ENCODE data around the gene PRKAG3.
"Not testable (repeated sequence)": the region's sequence is repeated elsewhere in the genome, so short reads cannot be mapped to it uniquely, and the experiment has no call there.

PRKAG3 gene

DNA sequence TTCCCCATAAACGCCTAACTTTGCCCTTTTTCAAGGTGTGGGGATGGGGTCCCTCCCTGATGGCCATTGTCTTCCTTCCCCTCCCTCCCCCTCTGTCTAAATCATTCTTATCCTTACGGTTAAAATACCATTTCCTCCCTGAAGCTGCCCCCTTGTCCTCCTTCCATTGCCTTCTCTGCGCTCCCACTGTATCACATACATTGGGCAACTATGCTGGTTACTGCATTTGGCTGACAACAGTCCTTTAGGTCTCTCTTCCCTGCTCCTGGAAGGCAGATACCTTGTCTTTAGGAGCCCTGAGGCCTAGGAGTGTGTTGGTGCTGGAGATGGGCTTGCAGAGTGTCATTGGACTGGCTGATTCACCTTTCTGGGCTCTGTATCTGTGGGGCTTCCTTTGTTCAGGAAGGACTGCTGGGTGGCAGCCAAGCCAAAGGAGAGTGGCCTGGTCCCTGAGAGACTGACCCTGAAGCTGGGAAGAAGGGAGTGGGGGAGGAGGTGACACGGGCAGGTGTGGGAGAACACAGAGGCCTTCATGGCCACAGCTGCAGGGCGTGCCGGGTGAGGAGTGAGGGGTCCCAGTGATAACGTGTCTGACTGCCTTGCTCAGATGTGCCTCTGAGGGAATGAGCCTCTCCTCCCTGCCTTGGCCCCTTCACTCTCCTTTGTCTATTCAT lies 30.2 kb upstream of the PRKAG3 start:
- no peak for DNase-seq

DNA sequence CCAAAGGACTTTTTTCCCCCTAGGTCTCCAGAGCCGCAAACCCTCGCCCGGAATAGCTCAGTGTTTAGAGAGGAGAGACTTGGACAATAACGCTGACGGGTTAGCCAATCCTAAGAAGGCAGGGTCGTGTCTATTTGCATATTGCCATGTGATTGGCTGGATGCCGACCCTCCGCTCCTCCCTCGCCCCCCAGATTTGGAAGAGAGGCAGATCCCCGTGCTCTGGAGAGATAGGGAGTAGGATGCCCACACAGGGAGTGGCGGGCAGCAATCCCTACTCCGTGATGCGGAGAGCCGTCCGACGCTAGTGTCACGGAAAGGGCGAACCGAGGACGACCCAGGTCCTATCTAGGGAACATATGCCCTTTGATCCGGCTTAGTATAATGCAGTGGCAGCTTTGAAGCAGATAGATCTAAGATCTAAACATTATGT lies 29.4 kb upstream of the PRKAG3 start:
- peak; percentile 25 for DNase-seq

DNA sequence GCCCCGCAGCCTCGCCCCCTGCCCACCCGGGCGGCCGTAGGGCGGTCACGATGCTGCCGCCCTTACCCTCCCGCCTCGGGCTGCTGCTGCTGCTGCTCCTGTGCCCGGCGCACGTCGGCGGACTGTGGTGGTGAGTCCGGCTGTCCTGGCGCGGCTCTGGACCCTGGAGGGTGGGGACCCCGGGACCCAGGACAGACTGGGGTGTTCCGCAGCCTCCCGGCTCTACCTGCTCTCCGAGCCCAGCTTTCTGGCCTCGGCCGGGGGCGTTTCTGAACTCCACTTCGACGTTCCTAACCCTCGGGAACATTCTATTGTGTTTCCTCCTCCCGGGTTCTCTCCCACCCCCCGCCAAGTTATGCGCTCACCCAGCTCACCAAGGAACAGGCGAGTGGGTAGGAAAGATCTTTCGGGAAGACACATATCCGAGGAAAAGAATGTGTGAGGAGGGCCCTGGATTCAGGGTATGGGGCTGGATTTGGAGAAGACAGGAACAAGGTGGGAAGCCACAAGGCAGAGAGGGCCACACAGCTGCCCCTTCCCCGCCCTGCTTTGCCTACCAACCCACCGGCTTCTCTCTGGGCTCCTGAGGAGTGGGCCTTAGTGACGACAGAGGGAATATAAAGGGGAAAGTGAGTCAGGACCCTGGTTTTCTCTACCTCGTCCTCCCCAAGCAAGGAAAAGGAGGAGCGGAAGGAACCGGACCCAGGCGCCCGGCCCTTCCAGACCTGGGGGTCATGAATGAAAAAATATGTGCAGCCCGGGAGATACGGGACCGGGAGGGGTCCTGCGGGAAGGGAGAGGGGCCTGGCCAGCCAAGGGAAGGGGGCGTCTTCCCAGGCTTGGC lies 28.6 kb upstream of the PRKAG3 start:
- no peak for DNase-seq

DNA sequence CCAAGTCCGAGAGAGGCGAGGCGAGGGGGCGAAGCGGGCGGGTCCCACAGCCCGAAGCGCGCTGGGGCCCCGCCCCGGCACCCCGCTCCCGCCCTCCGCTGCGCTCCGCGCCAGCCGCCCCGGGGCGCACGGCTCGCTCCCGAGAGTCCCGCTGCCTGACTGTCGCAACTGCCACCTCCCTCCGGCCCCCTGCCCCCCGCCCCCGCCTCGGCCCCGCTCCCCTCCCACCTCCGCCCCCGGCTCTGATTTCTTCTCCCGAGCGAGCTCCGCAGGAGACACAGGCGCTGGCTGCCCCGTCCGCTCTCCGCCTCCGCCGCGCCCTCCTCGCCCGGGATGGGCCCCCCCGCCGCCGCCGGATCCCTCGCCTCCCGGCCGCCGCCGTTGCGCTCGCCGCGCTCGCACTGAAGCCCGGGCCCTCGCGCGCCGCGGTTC lies 28.0 kb upstream of the PRKAG3 start, which contains the start of gene WNT6:
Gene WNT6 (plus strand): TSS at position 250 of the 432 bp plus-strand sequence. CDS start 233 bp downstream, outside the sequence.
- no peak for DNase-seq

DNA sequence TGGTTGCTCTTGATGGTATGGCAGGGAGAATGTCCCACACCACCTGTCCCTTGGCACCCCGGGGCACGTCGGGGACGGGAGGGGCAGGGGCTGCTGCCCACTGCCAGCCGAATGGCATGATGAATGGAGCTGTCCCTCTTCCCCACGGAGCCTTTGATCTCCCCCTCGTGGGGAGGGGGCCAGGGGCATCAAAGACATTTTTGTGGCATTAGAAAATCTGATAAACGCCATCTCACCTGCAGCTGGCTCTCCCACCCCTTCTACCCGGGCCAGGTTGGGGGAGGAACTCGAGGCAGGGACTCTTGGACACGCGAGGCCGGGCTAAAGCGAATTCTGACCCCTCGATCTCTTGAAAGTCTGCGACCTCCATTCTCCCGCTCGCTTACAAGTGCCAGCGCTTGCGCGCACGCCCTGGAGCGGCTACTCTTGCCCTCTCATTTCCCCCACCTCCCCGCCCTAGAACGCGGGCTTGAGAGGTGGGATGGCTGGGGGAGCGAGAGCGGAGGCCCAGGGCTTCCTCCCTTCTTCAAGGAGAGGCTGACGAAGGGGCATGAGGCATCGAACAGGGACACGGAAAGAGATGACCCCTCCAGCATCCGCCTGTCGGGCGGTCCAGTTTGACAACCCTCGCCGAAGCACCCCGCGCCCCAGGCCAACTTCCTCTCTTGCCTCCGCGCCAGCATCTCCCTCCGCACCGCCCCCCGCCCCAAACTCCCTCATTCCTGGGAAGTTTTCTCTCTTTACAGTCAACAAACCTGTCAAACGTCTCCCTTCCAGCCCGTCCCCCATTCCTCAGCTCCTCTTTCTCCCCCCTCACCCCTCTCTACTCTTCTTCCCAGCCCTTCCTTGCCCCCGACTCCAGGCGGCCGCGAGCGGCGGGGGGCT lies 27.3 kb upstream of the PRKAG3 start:
- no peak for DNase-seq

DNA sequence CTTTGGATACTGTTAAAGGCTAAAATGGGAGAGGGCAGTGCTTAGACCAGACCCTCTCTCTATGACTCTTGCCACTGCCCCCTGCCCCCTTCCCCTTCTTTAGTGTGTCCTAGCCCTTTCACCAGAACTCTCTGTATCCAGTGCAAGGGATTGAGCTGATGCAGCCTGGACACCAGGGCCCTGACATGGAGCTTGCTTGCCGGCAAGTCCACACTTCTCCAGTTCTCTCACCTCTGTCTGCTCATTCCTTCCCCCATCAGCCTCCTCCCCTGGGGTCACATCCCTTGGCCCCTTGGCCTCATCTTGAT lies 26.5 kb upstream of the PRKAG3 start:
- no peak for DNase-seq

DNA sequence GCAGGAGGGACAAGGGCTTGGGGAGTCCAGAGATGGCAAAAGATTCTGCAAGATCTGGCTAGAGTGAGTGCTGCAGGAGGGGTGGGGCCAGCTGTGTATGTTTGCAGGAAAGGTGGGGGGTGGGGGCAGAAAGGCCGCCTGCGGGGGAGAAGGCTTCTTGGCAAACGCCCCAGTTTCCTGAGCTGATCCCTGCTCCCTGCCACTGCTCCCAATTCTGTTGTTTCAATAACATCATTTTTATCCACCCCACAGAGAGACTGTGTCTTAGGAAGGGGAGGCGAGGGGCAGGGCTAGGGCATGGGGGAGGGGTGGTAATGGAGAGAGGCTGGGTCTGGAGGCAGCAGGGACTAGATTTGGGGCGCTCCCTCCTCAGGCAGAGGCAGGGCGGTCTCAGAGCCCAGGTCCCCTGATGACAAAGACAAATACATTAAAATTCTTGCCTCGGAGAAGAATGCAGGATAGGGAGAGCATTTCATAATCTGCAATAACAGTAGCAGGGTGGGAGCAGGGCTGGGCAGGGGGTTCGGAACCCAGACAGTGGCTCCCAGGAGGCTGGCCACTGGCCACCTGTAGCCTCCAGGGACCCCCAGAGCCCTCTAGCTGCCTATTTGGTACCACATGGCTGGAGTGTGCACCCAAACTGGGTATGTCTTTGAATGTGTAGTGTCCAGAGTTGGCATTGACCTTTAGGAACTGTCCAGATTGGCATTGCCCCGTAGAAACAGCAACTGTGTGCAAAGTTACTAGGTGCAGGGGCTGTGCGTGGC lies 26.0 kb upstream of the PRKAG3 start:
- DNase-seq = no peak

DNA sequence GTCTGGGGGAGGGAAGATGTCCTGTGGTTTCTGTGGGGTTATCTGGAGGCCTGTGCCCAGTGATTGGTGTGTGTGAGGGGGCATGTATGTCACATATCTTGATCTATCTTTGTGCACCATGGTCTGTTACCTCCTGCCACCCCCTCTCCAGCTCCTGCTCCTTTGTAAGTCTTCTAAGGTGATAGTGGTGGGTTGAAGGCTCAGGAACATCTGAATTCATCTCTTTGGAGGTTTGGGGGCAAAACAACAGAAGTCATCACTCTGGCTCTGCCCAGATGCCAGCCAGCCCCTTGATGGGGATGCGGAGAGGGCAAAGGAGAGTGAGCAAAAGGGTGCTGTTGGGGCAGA lies 25.3 kb upstream of the PRKAG3 start:
- DNase-seq = no peak

DNA sequence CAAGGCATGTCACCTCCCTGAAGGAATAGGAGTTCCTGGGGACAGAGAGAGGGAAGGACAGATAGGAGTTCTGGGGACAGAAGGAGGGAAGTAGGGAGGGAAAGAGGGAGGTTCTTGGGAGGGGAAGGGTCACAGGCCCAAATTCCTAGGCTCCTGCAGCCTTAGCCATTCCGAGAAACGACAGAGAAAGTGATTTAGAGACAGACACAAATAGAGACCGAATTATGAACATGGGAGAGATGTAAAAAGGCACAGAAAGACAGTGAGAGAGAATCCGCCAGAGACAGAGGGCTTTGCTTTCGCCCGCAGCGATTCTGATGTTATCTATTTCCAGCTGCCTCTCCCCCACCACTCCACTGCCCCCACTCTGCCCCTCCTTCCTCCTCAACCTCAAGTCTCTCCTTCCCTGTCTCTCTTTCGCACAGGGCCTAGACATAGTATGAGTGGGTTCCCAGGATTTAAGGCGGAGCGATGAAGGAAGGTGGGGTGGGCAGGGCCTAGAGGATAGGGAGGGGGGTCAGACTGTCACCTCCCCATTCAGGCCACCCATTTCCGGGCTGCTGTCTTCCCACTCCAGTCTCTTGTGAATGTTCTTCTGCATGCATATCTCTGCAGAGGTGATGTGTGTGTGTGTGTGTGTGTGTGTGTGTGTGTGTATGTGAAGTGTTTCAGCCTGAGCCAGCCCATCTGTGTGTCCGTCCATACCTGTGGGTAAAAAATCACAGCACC lies 24.7 kb upstream of the PRKAG3 start:
- no peak for DNase-seq

DNA sequence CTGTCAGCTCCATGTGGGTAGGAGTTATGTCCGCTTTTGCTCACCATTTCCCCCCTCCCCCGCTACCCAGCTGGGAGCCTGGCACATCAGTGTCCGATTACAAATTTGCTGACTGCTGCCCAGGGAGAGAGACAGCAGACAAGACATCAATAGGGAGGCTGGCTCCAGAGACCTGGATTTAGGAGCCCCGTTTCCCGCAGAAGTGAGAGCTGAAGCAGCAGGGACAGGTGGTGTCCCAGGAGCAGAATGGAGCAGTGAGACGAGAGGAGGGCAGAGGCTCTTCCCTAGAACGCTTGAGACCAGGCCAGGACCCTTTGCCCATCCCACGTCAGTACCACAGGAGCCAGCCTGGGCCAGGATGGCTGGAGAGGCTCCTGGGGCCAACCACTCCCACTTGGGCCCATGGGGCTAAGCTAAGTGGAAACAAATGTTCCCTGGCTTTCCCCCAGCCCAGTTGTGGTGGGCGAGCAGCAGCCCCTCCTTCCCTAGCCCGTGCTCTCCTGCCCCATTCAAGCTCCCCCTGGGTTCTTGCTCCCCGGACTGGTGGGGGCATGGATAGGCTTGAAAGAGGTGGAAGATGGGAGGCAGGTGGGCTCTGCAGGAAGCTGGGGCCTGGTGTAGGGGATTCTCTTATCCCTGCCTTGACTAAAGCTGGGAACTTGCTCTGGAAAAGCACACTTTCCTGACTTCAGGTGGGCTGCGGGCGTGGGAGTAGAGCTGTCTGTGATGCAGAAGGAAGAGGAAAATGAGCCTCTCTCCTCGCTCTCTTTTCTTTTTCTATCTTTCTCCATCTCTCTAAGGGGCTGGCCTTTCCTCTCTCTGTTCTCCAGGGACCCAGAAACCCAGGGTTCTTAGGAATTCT lies 23.9 kb upstream of the PRKAG3 start:
- no peak for DNase-seq

DNA sequence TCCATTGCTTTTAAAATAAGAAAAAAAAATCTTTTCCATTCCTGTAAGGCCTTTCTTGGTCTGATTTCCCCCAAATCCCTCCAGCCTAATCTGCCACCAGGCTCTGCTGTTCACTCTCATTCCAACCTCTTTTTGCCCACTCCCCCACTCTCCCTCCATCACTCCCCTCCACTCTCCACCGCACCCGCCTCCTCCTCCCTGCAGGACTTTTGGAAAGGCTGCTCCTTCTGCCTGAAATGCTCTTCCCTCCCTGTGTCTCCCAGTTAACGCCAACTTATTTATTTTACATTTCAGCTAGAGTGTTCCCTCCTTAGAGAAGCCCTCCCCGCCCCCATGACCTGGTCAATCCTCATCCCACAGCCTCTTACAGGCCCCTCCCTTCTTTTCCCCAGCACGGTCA lies 23.3 kb upstream of the PRKAG3 start:
- DNase-seq = no peak

DNA sequence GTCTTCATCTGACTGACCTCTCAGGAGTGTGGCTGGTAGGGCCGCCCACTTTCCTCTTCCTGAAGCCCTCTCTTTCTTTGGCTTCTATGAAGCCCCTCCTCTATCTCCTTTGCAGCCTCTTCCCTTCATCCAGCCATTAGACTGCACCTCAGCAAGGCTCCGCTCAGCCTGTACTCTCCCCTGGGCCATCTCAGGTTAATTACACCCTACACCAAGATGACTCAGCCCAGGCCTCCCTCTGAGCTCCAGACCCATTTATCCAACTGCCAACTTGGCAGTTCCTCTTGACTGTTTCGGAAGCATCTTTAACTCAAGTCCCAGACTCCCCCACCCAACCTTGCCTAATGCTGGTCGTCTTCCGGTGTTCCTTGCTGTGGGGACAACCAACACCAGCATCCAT lies 22.2 kb upstream of the PRKAG3 start:
- no peak for DNase-seq

DNA sequence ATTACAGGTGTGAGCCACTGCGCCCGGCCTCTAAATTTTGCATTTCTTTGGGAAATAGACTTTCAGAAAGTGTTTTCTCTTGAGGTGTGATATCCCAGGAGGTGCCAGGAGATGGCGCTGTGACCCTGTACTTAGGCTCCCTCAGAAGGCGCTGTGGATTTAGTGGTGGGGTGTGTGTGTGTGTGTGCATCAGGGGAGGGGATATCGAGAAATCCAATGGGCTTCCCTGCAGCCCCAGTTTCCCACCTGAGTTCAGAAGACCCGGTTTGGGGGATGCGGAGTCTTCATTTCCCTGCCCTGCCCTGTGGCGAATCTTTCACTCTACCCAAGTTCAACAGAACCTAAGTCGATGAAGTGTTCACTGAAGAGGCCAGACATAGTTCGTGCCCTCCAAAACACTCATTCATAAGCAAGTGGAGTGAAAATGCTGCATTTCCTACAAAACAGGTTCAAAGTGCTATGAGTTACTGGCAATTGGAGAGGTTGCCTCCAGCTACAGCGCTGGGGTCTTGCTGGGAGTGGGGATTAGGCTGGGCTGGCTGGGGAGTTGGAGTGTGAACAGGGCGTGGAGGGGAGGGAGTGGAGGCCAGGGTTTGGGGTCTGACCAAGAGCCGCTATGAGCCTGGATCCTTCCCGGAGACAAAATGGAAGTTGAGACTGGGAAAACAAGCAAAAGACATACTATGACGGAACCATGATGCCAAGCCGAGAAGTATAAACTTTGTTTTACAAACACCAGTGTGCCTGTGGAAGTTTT lies 21.5 kb upstream of the PRKAG3 start:
- no peak for DNase-seq

DNA sequence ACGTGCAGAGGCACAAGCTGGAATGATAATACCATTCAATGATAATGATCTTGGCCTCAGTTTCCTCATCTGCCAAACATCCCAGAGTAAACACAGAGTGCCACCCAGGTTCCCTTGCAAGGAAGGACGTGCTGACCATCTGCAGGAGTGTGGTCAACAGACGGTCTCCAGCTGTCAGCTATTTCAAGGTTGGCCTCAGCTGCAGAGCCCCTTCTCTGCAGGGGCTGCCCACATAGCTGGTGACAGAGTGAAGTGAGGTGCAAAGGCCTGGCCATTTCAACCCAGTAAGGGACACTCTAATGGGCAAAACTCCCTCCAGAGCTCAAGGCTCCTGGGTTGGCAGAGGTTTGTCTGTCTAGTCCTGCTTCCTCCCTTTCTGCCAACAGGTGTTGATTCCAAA lies 19.7 kb upstream of the PRKAG3 start:
- no peak for DNase-seq

DNA sequence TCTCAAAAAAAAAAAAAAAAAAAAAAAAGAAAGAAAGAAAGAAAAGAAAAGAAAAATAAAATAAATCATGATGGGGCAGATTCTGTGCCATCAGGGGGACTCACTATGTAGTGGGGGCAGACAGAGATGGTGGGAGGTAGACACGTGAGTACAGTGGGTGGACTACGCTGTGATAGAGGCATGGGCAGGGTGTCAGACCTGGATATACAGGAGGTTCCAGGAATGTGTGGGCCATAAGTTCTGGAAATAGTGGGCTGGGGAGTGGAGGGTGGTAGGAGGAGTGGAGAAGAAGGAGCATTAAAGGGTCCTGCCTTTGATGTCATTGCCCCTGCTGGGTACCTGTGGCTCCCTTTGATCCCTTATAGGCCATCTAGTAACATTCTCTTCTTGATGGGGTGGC lies 19.2 kb upstream of the PRKAG3 start:
- no peak for DNase-seq

DNA sequence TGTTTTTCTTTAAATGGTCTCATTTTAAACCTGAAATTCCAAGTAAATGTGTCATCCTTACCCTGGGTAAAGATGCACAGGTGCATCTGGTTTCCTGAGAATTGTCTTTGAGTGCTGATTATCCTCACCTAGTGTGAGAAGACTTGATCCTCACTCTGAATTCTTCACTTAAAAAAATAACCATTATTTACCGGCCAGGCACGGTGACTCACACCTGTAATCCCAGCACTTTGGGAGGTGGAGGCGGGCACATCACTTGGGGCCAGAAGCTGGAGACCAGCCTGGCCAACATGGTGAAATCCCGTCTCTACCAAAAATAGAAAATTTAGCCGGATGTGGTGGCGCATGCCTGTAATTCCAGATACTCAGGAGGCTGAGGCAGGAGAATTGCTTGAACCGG lies 18.1 kb upstream of the PRKAG3 start:
- DNase-seq = no peak

DNA sequence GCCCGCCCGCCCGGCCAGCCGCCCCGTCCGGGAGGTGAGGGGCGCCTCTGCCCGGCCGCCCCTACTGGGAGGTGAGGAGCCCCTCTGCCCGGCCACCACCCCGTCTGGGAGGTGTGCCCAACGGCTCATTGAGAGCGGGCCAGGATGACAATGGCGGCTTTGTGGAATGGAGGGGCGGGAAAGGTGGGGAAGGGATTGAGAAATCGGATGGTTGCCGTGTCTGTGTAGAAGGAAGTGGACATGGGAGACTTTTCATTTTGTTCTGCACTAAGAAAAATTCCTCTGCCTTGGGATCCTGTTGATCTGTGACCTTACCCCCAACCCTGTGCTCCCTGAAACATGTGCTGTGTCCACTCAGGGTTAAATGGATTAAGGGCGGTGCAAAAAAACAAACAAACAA lies 15.4 kb upstream of the PRKAG3 start:
- DNase-seq = not testable (repeated sequence)

DNA sequence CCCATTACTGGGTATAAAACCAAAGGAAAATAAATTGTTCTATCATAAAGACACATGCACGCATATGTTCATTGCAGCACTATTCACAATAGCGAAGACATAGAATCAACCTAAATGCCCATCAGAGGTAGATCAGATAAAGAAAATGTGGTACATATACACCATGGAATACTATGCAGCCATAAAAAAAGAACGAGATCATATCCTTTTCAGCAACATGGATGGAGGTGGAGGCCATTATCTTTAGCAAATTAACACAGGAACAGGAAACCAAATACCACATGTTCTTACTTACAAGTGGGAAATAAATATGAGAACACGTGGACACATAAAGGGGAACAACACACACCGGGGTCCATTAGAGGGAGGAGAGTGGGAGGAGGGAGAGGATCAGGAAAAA lies 12.7 kb upstream of the PRKAG3 start:
- not testable (repeated sequence) for DNase-seq

DNA sequence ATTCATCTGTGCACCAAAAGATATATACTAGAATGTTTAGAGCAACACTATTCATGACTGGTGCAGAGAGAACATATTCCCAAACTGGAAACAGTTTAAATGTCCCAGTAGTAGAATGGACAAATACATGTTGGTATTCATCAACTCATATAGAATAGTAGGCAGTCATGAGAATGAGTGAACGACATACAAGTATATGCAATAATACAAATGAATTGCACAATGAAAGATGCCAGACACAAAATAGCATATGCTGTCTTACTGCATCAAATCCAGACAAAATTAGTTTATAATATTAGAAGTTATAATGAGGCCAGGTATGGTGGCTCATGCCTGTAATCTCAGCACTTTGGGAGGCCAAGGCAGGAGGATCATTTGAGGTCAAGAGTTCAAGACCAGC lies 8.3 kb upstream of the PRKAG3 start:
- no peak for DNase-seq

DNA sequence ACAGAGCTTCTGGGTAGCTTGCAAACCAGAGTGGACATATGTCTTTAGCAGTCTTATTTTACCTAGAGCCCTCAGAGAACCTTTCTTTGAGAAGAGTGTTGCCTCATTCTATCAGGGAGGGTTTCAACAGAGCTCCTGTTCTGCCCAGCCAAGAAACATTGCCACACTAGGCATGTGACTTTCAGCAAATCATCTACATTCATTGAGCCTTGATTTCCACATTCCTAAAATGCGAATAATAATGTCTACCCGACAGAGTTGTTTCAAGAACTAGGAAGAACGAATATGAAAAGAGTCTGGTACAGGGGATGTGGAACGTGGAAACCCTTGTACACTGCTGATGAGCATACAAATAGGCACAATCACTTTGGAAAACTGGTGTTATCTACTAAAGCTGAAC lies 7.8 kb upstream of the PRKAG3 start:
- no peak for DNase-seq

Data from DMS153 (cell line).